HFF-Myc (cell line): ENCODE results near the gene ACSM2B.
"Not testable (repeated sequence)": the region's sequence is repeated elsewhere in the genome, so short reads cannot be mapped to it uniquely, and the experiment has no call there.

ENCODE experiments used
- DNase-seq: peaks from one replicate; pipeline ENCODE4 v3.0.0-alpha.2; 2011; ENCODE audit warnings: low read depth; ENCODE audit errors: extremely low read depth
- H3K4me3 ChIP-seq: replicated peaks from 2 replicates; pipeline ENCODE4 v1.5.1; 2011; ENCODE audit warnings: low read depth, mild to moderate bottlenecking, control low read depth, low read length
- TF ChIP-seq, protein P1 (sequence below): IDR thresholded peaks from 2 replicates; pipeline ENCODE4 v1.5.1; 2012; ENCODE audit warnings: mild to moderate bottlenecking, low read depth, low read length, control low read depth; ENCODE audit errors: missing control alignments

Gene ACSM2B

DNA sequence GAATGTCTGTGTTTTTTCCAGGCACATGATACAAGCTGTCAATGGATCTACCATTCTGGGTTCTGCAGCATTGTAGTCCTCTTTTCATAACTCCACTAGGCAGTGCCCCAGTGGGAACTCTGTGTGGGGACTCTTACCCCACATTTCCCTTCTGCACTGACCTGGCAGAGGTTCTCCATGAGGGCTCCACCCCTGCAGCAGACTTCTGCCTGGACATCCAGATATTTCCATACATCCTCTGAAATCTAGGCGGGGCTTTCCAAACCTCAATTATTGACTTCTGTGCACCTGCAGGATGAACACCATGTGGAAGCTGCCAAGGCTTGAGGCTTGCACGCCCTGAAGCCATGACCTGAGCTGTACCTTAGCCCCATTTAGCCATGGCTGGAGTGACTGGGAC, 68.9 kb downstream of the ACSM2B start:
- H3K4me3 ChIP-seq, result no peak overlapping the region
- TF ChIP-seq, protein P1, sequence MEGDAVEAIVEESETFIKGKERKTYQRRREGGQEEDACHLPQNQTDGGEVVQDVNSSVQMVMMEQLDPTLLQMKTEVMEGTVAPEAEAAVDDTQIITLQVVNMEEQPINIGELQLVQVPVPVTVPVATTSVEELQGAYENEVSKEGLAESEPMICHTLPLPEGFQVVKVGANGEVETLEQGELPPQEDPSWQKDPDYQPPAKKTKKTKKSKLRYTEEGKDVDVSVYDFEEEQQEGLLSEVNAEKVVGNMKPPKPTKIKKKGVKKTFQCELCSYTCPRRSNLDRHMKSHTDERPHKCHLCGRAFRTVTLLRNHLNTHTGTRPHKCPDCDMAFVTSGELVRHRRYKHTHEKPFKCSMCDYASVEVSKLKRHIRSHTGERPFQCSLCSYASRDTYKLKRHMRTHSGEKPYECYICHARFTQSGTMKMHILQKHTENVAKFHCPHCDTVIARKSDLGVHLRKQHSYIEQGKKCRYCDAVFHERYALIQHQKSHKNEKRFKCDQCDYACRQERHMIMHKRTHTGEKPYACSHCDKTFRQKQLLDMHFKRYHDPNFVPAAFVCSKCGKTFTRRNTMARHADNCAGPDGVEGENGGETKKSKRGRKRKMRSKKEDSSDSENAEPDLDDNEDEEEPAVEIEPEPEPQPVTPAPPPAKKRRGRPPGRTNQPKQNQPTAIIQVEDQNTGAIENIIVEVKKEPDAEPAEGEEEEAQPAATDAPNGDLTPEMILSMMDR, result no peak
- DNase-seq, result no peak

DNA sequence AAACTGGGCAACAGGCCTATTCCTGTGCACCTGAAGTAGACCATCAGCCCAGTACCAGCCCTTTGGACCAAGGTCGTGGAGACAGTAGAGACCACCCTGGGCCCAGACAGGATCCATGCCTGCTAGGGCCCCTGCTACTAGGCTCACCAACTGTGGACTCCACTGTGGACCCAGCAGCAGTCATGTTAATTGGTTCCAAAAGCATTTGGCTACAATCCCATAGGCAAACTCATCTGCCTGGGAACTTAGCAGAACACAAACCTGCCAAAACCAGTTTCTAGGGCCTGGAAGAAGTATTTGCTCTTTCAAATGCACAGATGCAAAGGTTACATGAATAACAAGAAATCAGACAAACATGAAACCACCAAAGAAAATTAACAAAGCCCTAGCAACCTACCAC, 71.7 kb downstream of the ACSM2B start:
- TF ChIP-seq, protein P1, result no peak

DNA sequence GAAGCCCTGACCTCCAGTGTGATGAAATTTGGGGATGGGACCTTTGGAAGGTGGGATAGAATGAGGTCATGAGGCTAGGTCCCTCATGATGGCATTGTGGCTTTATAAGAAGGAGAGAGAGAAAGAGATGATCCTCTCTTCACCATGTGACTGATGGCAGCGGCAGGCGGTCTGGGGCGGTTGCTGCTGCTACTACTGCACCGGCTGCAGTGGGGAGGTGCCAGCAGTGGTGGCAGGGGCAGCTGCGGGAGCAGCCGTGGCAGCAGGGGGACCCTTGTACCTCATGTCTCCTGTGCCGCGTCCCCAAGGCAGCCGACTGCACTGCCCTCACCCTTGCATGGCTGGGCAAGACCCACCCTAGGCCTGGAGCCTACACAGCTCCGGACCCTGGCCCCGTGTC, 84.7 kb downstream of the ACSM2B start:
- DNase-seq, H3K4me3 ChIP-seq: not testable (repeated sequence)

More for the DNA sequence above, 71.7 kb downstream of the ACSM2B start:
- DNase-seq, result no peak
- no peak overlapping the region for H3K4me3 ChIP-seq

DNA sequence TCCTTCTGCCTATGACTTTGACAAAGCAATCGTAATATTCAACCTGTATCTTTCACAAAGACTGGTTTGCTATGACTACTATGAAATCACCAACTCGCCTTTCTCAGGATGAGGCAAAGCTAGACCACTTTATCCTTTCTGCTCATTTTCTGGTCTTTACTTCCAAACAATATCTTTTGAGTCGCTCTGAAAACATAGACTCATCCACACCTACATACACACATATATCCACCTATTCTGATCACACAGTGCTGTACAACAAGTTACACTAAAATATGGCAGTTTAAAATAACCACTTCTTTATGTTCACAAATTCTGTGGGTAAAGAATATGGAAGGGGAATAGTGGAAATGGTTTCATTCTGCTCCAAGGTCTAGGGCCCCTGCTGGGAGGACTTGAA, 85.2 kb downstream of the ACSM2B start:
- H3K4me3 ChIP-seq, DNase-seq: not testable (repeated sequence)
